ENCODE measurements around the gene UNC5B.

UNC5B gene

GRCh38 chr10:71250405-71250804 is 38.0 kb downstream of the UNC5B start:
- no peak for DNase-seq
- intact Hi-C loops (cut with DNase I; ENCODE audit: low total_unique reads) = no loop called here
- Histone ChIP-seq H3K27ac (no peak overlapping the region), H3K36me3 (no peaks in the 10 kb centered on the region), H3K4me1 (peaks cover 0 to 17% (median 9%) of the 10 kb centered on the region in 4 donors), H3K9me3 (no peaks in the 10 kb centered on the region), H3K4me3 (no peak overlapping the region), H3K27me3 (no peaks in the 10 kb centered on the region)
- TF ChIP-seq CTCF (IDR thresholded peaks at IDR 0.05) = no peak

- H3K27me3 ChIP-seq = no peaks in the 10 kb centered on the region
- no peak for DNase-seq
- intact Hi-C loops (cut with DNase I; ENCODE audit: low total_unique reads) = no loop called here
- H3K9me3 ChIP-seq = no peaks in the 10 kb centered on the region
- no peaks in the 10 kb centered on the region for H3K36me3 ChIP-seq
- TF ChIP-seq CTCF (IDR thresholded peaks at IDR 0.05) = no peak
- no peak overlapping the region for H3K4me3 ChIP-seq
- H3K4me1 ChIP-seq = peaks cover 0 to 17% (median 6%) of the 10 kb centered on the region in 4 donors
- H3K27ac ChIP-seq = no peak overlapping the region
Observed at GRCh38 chr10:71250842-71251241, 38.5 kb downstream of the UNC5B start.

- Histone ChIP-seq H3K27me3 (no peaks in the 10 kb centered on the region), H3K36me3 (no peaks in the 10 kb centered on the region), H3K4me3 (no peak overlapping the region), H3K27ac (no peak overlapping the region), H3K4me1 (peaks cover 0 to 18% (median 6%) of the 10 kb centered on the region in 4 donors), H3K9me3 (no peaks in the 10 kb centered on the region)
- intact Hi-C loops (cut with DNase I; ENCODE audit: low total_unique reads) = no loop called here
- TF ChIP-seq CTCF (IDR thresholded peaks at IDR 0.05) = no peak
- DNase-seq = no peak
Observed at GRCh38 chr10:71251319-71251718, 38.9 kb downstream of the UNC5B start.

- Histone ChIP-seq H3K4me3 (no peak overlapping the region), H3K4me1 (peaks cover 0 to 19% (median 6%) of the 10 kb centered on the region in 4 donors), H3K36me3 (no peaks in the 10 kb centered on the region), H3K9me3 (no peaks in the 10 kb centered on the region), H3K27me3 (no peaks in the 10 kb centered on the region), H3K27ac (no peak overlapping the region)
- intact Hi-C loops (cut with DNase I; ENCODE audit: low total_unique reads) = no loop called here
- DNase-seq = no peak
- no peak for TF ChIP-seq CTCF (IDR thresholded peaks at IDR 0.05)
Observed at GRCh38 chr10:71252220-71252619, 39.9 kb downstream of the UNC5B start.

- Histone ChIP-seq H3K4me1 (peaks cover 0 to 19% (median 6%) of the 10 kb centered on the region in 4 donors), H3K27ac (no peak overlapping the region), H3K27me3 (no peaks in the 10 kb centered on the region), H3K4me3 (no peak overlapping the region), H3K9me3 (no peaks in the 10 kb centered on the region), H3K36me3 (no peaks in the 10 kb centered on the region)
- no peak for TF ChIP-seq CTCF (IDR thresholded peaks at IDR 0.05)
- no peak for DNase-seq
- intact Hi-C loops (cut with DNase I; ENCODE audit: low total_unique reads) = no loop called here
Observed at GRCh38 chr10:71253981-71254818, 41.8 kb downstream of the UNC5B start.

Data from tibial artery (tissue), 4 donors.